ENCODE data around the gene S100A4.

The S100A4 gene

DNA sequence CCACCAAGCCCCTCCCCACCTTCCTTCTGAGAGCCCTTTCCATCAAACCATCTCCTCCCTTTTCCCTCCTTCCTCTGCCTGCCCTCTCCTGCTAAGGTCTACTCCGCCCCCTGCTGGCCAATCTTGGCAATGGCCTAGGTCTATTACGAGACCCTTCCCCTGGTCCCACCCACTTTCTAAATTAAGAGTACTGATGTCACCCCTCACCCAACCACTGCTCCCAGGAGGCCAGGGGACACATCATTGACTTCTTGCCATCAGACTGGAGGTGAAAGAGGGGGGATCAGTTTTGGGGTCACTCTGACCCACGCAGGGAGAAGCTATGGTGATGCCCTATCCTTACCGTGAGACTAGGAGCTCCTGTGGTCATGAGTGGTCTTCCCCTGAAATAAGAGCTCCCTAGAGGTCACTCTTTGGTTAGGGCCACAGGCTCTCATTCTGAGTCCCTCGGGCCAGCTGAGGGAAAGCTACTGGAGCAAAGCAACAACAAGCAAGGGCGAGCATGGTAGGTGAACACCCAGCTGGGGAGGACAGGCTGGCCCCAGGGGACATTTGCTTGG lies 50.5 kb downstream of the S100A4 start:
- Histone ChIP-seq H3K27ac (replicated peaks) (no peak overlapping the region), H3K27me3 (ENCODE audit: insufficient read depth, poor library complexity, severe bottlenecking) (peaks cover 2% of the 10 kb centered on the region), H3K4me3 (replicated peaks; ENCODE audit: insufficient read depth, low read length) (no peak overlapping the region)
- TF ChIP-seq, protein P1, sequence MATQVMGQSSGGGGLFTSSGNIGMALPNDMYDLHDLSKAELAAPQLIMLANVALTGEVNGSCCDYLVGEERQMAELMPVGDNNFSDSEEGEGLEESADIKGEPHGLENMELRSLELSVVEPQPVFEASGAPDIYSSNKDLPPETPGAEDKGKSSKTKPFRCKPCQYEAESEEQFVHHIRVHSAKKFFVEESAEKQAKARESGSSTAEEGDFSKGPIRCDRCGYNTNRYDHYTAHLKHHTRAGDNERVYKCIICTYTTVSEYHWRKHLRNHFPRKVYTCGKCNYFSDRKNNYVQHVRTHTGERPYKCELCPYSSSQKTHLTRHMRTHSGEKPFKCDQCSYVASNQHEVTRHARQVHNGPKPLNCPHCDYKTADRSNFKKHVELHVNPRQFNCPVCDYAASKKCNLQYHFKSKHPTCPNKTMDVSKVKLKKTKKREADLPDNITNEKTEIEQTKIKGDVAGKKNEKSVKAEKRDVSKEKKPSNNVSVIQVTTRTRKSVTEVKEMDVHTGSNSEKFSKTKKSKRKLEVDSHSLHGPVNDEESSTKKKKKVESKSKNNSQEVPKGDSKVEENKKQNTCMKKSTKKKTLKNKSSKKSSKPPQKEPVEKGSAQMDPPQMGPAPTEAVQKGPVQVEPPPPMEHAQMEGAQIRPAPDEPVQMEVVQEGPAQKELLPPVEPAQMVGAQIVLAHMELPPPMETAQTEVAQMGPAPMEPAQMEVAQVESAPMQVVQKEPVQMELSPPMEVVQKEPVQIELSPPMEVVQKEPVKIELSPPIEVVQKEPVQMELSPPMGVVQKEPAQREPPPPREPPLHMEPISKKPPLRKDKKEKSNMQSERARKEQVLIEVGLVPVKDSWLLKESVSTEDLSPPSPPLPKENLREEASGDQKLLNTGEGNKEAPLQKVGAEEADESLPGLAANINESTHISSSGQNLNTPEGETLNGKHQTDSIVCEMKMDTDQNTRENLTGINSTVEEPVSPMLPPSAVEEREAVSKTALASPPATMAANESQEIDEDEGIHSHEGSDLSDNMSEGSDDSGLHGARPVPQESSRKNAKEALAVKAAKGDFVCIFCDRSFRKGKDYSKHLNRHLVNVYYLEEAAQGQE (IDR thresholded peaks at IDR 0.05; ENCODE audit: insufficient replicate concordance, low read depth): no peak
- no peak for TF ChIP-seq GABPA (IDR thresholded peaks at IDR 0.05; ENCODE audit: low read depth)
- TF ChIP-seq, protein P2, sequence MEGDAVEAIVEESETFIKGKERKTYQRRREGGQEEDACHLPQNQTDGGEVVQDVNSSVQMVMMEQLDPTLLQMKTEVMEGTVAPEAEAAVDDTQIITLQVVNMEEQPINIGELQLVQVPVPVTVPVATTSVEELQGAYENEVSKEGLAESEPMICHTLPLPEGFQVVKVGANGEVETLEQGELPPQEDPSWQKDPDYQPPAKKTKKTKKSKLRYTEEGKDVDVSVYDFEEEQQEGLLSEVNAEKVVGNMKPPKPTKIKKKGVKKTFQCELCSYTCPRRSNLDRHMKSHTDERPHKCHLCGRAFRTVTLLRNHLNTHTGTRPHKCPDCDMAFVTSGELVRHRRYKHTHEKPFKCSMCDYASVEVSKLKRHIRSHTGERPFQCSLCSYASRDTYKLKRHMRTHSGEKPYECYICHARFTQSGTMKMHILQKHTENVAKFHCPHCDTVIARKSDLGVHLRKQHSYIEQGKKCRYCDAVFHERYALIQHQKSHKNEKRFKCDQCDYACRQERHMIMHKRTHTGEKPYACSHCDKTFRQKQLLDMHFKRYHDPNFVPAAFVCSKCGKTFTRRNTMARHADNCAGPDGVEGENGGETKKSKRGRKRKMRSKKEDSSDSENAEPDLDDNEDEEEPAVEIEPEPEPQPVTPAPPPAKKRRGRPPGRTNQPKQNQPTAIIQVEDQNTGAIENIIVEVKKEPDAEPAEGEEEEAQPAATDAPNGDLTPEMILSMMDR (IDR thresholded peaks at IDR 0.05; ENCODE audit: insufficient read depth, low read length): peak; percentile 37
- no peak for TF ChIP-seq SPI1 (IDR thresholded peaks at IDR 0.05; ENCODE audit: borderline replicate concordance, low read depth)
- DNase-seq (ENCODE audit: low read depth in 1 of 2, low spot score in 1 of 2): peak in 1 of 2 experiments; percentile 78
